NCI-H2081 (cell line): Measurements from ENCODE around the gene AIDA.

Experiments used
- DNase-seq, 2 experiments: peaks; one replicate each; lab custom pipeline; 2025; lab: John Stamatoyannopoulos, UW

The AIDA gene

GRCh38 chr1:222652676-222653075 is 59.6 kb downstream of the AIDA start:
- no peak for DNase-seq

- no peak for DNase-seq
Measured at GRCh38 chr1:222644636-222644980, 67.7 kb downstream of the AIDA start.

- peak; percentile 99 to 100 for DNase-seq
Measured at GRCh38 chr1:222643938-222644635, 68.2 kb downstream of the AIDA start.

- DNase-seq = peak; percentile 40 to 66
Measured at GRCh38 chr1:222643606-222643937, 68.7 kb downstream of the AIDA start.

GRCh38 chr1:222642468-222642867 is 69.8 kb downstream of the AIDA start:
- no peak for DNase-seq

GRCh38 chr1:222641269-222641948 is 70.9 kb downstream of the AIDA start:
- no peak for DNase-seq

- DNase-seq = peak; percentile 92
Measured at GRCh38 chr1:222634180-222635013, 77.9 kb downstream of the AIDA start.

- DNase-seq = no peak
Measured at GRCh38 chr1:222632749-222633148, 79.5 kb downstream of the AIDA start.

- no peak for DNase-seq
Measured at GRCh38 chr1:222631611-222632208, 80.6 kb downstream of the AIDA start.

- DNase-seq = no peak
Measured at GRCh38 chr1:222629921-222630535, 82.3 kb downstream of the AIDA start.

GRCh38 chr1:222627232-222627631 is 85.1 kb downstream of the AIDA start:
- DNase-seq = no peak

GRCh38 chr1:222624214-222624613 is 88.1 kb downstream of the AIDA start:
- DNase-seq = no peak

- no peak for DNase-seq
Measured at GRCh38 chr1:222623458-222623857, 88.8 kb downstream of the AIDA start.

- no peak for DNase-seq
Measured at GRCh38 chr1:222622765-222623164, 89.5 kb downstream of the AIDA start.

- no peak for DNase-seq
Measured at GRCh38 chr1:222620566-222620965, 91.7 kb downstream of the AIDA start.

GRCh38 chr1:222618880-222619596 is 93.3 kb downstream of the AIDA start:
- DNase-seq = peak; percentile 17 to 43
